ENCODE results near the gene RBM26. TPM values are rescaled to one million over a fixed set of nuclear protein-coding genes. Genes with fewer than 3 reads are reported as not detected.
A peak's percentile ranks its signal among the peaks of the same experiment; 100 is the strongest.

The RBM26 gene
- total and polyA plus RNA-seq, 2 experiments from 2014 or later: 22.9 to 41.3 TPM

DNA sequence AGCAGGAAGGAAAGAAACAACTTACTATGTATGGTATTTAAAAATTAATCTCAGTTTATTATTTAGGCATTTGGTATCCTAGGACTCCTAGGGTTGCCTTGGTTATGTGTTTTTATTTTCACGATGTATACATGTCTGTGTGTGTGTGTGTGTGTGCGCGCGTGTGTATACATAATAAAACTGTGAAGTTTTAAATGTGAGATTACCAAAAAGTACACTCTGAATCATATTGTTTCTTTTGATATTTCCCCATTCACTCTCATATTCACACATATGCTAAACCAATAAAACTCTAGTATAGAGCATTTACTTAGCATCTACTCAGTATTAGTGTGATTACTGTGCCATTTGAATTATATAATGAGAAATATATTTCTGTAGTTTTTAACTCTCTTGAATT, 44.1 kb upstream of the RBM26 start:
- H3K27me3 ChIP-seq: no peaks in the 10 kb centered on the region
- H3K4me3 ChIP-seq: no peak overlapping the region
- no peaks in the 10 kb centered on the region for H3K36me3 ChIP-seq
- H3K27ac ChIP-seq: no peak overlapping the region
- TF ChIP-seq CTCF (IDR thresholded peaks at IDR 0.05; ENCODE audit: low read depth, low read length): no peak
- no peaks in the 10 kb centered on the region for H3K4me1 ChIP-seq (ENCODE audit: low read depth)
- DNase-seq (ENCODE audit: low read depth in 1 of 2, low spot score in 1 of 2): no peak
- no peaks in the 10 kb centered on the region for H3K9me3 ChIP-seq (ENCODE audit: low read depth)

- H3K4me3 ChIP-seq: no peak overlapping the region
- DNase-seq (ENCODE audit: low read depth in 1 of 2, low spot score in 1 of 2): peak in 1 of 2 donors; percentile 7
These were observed 42.4 kb upstream of the RBM26 start for GRCh38 chr13:79448413-79448812.

GRCh38 chr13:79447741-79448140, 41.7 kb upstream of the RBM26 start:
- Histone ChIP-seq H3K27ac (no peak overlapping the region), H3K9me3 (ENCODE audit: low read depth) (no peaks in the 10 kb centered on the region), H3K27me3 (no peaks in the 10 kb centered on the region), H3K4me1 (ENCODE audit: low read depth) (no peaks in the 10 kb centered on the region), H3K36me3 (no peaks in the 10 kb centered on the region), H3K4me3 (no peak overlapping the region)
- no peak for TF ChIP-seq CTCF (IDR thresholded peaks at IDR 0.05; ENCODE audit: low read depth, low read length)
- DNase-seq (ENCODE audit: low read depth in 1 of 2, low spot score in 1 of 2): no peak

More at GRCh38 chr13:79448413-79448812, 42.4 kb upstream of the RBM26 start:
- Histone ChIP-seq H3K9me3 (ENCODE audit: low read depth) (no peaks in the 10 kb centered on the region), H3K27ac (no peak overlapping the region), H3K36me3 (no peaks in the 10 kb centered on the region), H3K4me1 (ENCODE audit: low read depth) (no peaks in the 10 kb centered on the region), H3K27me3 (no peaks in the 10 kb centered on the region)
- no peak for TF ChIP-seq CTCF (IDR thresholded peaks at IDR 0.05; ENCODE audit: low read depth, low read length)

- no peak overlapping the region for H3K27ac ChIP-seq
- no peaks in the 10 kb centered on the region for H3K4me1 ChIP-seq (ENCODE audit: low read depth)
- no peaks in the 10 kb centered on the region for H3K27me3 ChIP-seq
- TF ChIP-seq CTCF (IDR thresholded peaks at IDR 0.05; ENCODE audit: low read depth, low read length): no peak
- H3K9me3 ChIP-seq (ENCODE audit: low read depth): no peaks in the 10 kb centered on the region
- H3K36me3 ChIP-seq: no peaks in the 10 kb centered on the region
- no peak for DNase-seq (ENCODE audit: low read depth in 1 of 2, low spot score in 1 of 2)
- no peak overlapping the region for H3K4me3 ChIP-seq
These were observed 41.1 kb upstream of the RBM26 start for GRCh38 chr13:79447141-79447540.

GRCh38 chr13:79445968-79446645, 40.1 kb upstream of the RBM26 start:
- Histone ChIP-seq H3K4me3 (no peak overlapping the region), H3K4me1 (ENCODE audit: low read depth) (no peaks in the 10 kb centered on the region), H3K27me3 (no peaks in the 10 kb centered on the region), H3K36me3 (no peaks in the 10 kb centered on the region), H3K9me3 (ENCODE audit: low read depth) (no peaks in the 10 kb centered on the region), H3K27ac (no peak overlapping the region)
- DNase-seq (ENCODE audit: low read depth in 1 of 2, low spot score in 1 of 2): no peak
- no peak for TF ChIP-seq CTCF (IDR thresholded peaks at IDR 0.05; ENCODE audit: low read depth, low read length)

All from cardiac muscle cell (in vitro differentiated cells and primary cell).